Upper lobe of left lung (tissue), 6 donors: ENCODE data around the gene DGKB. TPM values are rescaled to one million over a fixed set of nuclear protein-coding genes. Genes with fewer than 3 reads are reported as not detected.

Experiments used
- ATAC-seq, 2 donors: fragments of 200-7000 bp; cut with Tn5 transposase; one replicate each; pipeline ENCODE4 v1.9.1; 2022; ENCODE audit warnings: mild to moderate bottlenecking in 2 of 2, moderate library complexity in 2 of 2; ENCODE audit not compliant: low FRiP score in 2 of 2
- DNase-seq, 2 donors: peaks; one replicate each; pipeline ENCODE4 v3.0.0-alpha.2; 2019 to 2020
- H3K27ac ChIP-seq, 4 donors: fragments of 200-600 bp; sonication (generic); one replicate each; pipeline ENCODE4 v1.5.1; 2016 to 2019
- H3K27me3 ChIP-seq, 4 donors: fragments of 200-600 bp; sonication (generic); one replicate each; pipeline ENCODE4 v1.5.1; 2017 to 2019
- H3K36me3 ChIP-seq, 4 donors: fragments of 200-600 bp; sonication (generic); one replicate each; pipeline ENCODE4 v1.5.1; 2016 to 2019
- H3K4me1 ChIP-seq, 4 donors: fragments of 200-600 bp; sonication (generic); one replicate each; pipeline ENCODE4 v1.5.1; 2018 to 2019
- H3K4me3 ChIP-seq, 4 donors: fragments of 200-600 bp; sonication (generic); one replicate each; pipeline ENCODE4 v1.5.1; 2017 to 2019; ENCODE audit warnings: mild to moderate bottlenecking in 2 of 4, moderate library complexity in 1 of 4
- H3K9me3 ChIP-seq, 4 donors: fragments of 200-600 bp; sonication (generic); one replicate each; pipeline ENCODE4 v1.5.1; 2018 to 2019
- EP300 ChIP-seq, 4 donors: sonication (generic); formaldehyde crosslinking; IDR thresholded peaks; one replicate each; pipeline ENCODE4 v1.5.1; 2017; ENCODE audit warnings: antibody characterized with exemption in 4 of 4, control low read depth in 2 of 4
- POLR2A ChIP-seq, 4 donors: fragments of 450-650 bp; IDR thresholded peaks; one replicate each; pipeline ENCODE4 v1.5.1; 2016 to 2017; ENCODE audit warnings: antibody characterized with exemption in 4 of 4, mild to moderate bottlenecking in 2 of 4
- POLR2AphosphoS5 ChIP-seq, 2 donors: sonication (generic); formaldehyde crosslinking; IDR thresholded peaks; one replicate each; pipeline ENCODE4 v1.5.1; 2017; ENCODE audit warnings: antibody characterized with exemption in 2 of 2
- WGBS, 2 donors: methylation state at CpG; one replicate each; pipeline ENCODE4 v1.1.5; 2017 to 2018; 5-methylcytosine and 5-hydroxymethylcytosine counted together
- total RNA-seq, 6 donors: library from RNA; depleted of rRNA in 4 of 6; stranded (reverse); fragments of >200 nt in 4 of 6; gene quantifications; one replicate each; pipeline versions ENCODE4 v1.1.0 to v1.2.1, GENCODE V29; 2016 to 2021
- TF ChIP-seq, protein P1 (sequence below), 6 experiments: fragments of 450-650 bp in 4 of 6; fragments of 200-600 bp in 2 of 6; sonication (generic) in 2 of 6; IDR thresholded peaks; one replicate each; pipeline ENCODE4 v1.5.1; 2016 to 2019; ENCODE audit warnings: antibody characterized with exemption in 6 of 6
- donor health status: DM: no; HTN: no; CAD: no; lungs with moderate emphysema.
- donor health status: DM: no; HTN: yes; CAD: no; lungs with severe emphysema.

DGKB gene
- total RNA-seq, 6 donors from 2014 or later = 0.09 to 0.30 (median 0.30) TPM; not detected in 3

DNA sequence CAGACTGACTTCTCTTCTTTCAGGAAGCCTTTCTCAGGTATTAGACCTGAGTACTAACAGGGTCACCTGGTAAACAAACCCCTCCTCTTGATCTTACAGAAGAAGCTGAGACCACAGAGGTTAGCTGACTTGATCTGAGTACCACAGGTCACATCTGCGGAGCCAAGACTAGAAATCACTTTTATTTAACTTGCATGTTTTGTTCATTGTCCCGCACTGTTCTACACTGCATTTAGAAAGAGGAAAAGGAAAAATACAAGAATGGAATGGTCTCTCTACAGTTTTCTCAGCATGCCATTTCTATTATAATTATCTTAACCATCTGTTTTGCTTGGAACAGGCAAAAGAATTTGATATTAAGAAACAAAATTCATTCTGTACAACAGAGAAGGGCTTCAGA is 667.5 kb downstream of the DGKB start:
- Histone ChIP-seq H3K27ac (no peak overlapping the region), H3K27me3 (no peaks in the 10 kb centered on the region), H3K9me3 (no peaks in the 10 kb centered on the region), H3K4me3 (no peak overlapping the region), H3K36me3 (no peaks in the 10 kb centered on the region), H3K4me1 (no peaks in the 10 kb centered on the region)
- no peak for DNase-seq
- ATAC-seq = no peak
- 60 to 68% methylated on average over 2 of the region's 2 CpGs for WGBS, 2 donors
- TF ChIP-seq, protein P1, sequence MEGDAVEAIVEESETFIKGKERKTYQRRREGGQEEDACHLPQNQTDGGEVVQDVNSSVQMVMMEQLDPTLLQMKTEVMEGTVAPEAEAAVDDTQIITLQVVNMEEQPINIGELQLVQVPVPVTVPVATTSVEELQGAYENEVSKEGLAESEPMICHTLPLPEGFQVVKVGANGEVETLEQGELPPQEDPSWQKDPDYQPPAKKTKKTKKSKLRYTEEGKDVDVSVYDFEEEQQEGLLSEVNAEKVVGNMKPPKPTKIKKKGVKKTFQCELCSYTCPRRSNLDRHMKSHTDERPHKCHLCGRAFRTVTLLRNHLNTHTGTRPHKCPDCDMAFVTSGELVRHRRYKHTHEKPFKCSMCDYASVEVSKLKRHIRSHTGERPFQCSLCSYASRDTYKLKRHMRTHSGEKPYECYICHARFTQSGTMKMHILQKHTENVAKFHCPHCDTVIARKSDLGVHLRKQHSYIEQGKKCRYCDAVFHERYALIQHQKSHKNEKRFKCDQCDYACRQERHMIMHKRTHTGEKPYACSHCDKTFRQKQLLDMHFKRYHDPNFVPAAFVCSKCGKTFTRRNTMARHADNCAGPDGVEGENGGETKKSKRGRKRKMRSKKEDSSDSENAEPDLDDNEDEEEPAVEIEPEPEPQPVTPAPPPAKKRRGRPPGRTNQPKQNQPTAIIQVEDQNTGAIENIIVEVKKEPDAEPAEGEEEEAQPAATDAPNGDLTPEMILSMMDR (IDR thresholded peaks at IDR 0.05) = no peak
- TF ChIP-seq POLR2AphosphoS5 (IDR thresholded peaks at IDR 0.05) = no peak

DNA sequence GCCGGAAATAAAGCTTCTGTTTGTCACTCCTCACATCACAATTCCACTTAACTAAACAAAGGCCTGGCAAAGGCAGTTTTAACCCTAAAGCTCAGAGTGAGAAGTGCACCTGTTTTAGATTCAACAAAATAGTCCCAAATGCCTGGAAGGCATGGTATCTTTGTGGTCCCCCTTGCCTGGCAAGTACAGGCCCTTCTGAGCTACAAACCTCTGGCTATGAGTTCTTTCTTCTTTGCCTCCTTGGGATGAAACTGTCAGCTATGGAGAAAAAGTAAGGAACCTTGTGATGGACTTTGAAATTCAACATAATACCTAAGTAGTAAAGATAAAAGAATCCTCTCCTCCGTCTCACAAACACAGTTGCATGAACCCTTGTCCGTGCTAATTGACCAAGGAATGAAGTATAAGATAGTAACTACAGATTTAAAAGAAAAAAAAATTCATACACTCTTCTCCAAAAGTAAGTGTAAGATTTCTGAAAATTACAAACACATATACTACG is 668.6 kb downstream of the DGKB start:
- ATAC-seq (no peak), DNase-seq (no peak)
- TF ChIP-seq, protein P1 (IDR thresholded peaks at IDR 0.05) = no peak
- no peak for TF ChIP-seq EP300 (IDR thresholded peaks at IDR 0.05)
- TF ChIP-seq POLR2AphosphoS5 (IDR thresholded peaks at IDR 0.05) = no peak
- WGBS, 2 donors = 62 to 71% methylated on average over 4 of the region's 4 CpGs
- Histone ChIP-seq H3K27ac (no peak overlapping the region), H3K36me3 (no peaks in the 10 kb centered on the region), H3K4me3 (no peak overlapping the region), H3K4me1 (no peaks in the 10 kb centered on the region), H3K27me3 (no peaks in the 10 kb centered on the region), H3K9me3 (no peaks in the 10 kb centered on the region)

DNA sequence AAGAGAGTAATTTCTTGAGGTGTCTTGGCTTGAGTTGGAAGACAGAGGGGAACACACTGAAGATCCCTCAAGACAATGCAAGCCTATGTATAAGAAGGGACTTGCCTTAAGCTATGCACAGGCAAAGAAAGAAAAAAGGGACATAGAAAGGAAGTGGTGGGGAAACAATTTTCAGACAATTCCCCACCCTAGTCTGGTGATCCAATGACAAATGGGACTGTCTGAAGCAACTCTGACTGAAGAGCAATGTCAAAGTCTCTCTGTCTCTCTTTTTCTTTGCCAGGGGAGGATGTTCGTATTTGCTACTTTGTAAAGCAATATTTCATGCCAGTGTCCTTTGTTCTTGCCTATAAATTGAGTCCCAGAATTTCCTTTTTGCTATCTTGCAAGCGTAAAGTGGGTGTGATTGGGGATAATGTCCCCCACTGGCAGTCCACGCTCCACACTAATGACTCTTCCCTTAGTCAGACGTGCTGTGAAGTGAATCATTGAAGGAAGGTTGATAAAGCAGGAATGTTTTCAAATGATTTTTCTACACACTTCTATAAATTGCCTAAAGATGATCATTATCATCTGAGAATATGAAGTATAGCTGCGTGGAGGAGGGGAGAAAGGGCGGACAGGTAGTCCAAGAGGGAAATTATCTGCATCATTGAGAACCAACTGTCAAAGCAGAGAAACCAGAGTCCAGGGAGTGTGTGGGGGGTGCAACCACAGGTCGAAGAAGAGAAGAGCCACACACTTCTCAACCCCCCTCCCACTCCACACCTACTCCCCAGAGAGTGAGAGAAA is 669.3 kb downstream of the DGKB start:
- WGBS, 2 donors = 69 to 70% methylated on average over 7 of the region's 7 CpGs

DNA sequence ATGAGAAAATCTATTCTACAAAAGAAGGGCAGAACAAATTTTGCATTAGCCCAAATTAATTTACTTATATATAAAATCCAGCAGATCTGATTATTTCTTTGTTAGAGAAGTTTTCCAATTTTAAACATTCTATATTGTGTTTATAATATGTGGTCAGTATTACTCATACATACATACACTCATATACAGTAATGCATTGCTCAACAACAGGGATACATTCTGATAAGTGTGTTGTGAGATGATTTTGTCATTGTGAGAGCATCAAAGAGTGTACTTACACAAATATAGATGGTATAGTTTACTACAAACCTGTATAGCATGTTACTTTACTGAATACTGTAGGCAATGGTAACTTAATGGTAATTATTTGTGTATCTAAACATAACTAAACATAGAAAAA is 673.5 kb downstream of the DGKB start:
- TF ChIP-seq EP300 (IDR thresholded peaks at IDR 0.05) = no peak
- TF ChIP-seq, protein P1 (IDR thresholded peaks at IDR 0.05) = no peak
- no peaks in the 10 kb centered on the region for H3K27me3 ChIP-seq
- H3K27ac ChIP-seq = no peak overlapping the region
- ATAC-seq (no peak), DNase-seq (no peak)
- H3K9me3 ChIP-seq = no peaks in the 10 kb centered on the region
- no peaks in the 10 kb centered on the region for H3K4me1 ChIP-seq
- H3K4me3 ChIP-seq = no peak overlapping the region
- H3K36me3 ChIP-seq = no peaks in the 10 kb centered on the region

More for the DNA sequence above, 669.3 kb downstream of the DGKB start:
- Histone ChIP-seq H3K9me3 (no peaks in the 10 kb centered on the region), H3K27me3 (no peaks in the 10 kb centered on the region), H3K4me1 (no peaks in the 10 kb centered on the region), H3K36me3 (no peaks in the 10 kb centered on the region), H3K27ac (no peak overlapping the region), H3K4me3 (no peak overlapping the region)
- TF ChIP-seq EP300 (IDR thresholded peaks at IDR 0.05) = no peak
- DNase-seq (no peak), ATAC-seq (no peak)

DNA sequence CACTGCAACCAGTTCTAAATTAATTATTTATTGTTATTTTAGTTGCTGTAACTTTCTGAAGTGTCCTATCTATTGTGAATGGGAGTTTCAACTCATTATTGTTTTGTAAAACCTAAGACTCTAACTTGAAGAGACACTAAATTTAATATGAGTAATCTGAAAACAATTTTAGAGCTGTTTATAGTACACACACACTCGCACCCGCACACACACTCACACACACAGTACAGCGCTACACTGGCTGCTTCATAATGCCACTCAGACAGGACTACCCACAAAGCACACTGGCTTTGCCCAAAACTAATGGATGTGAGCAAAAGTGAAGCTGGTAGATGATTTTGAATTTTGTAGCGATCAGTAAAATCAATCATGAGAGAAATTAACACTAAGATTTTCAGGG is 674.2 kb downstream of the DGKB start:
- ATAC-seq (no peak), DNase-seq (no peak)
- no peaks in the 10 kb centered on the region for H3K4me1 ChIP-seq
- no peaks in the 10 kb centered on the region for H3K9me3 ChIP-seq
- WGBS, 2 donors = 77 to 92% methylated on average over 4 of the region's 4 CpGs
- no peak overlapping the region for H3K4me3 ChIP-seq
- no peaks in the 10 kb centered on the region for H3K36me3 ChIP-seq
- no peak overlapping the region for H3K27ac ChIP-seq
- TF ChIP-seq EP300 (IDR thresholded peaks at IDR 0.05) = no peak
- no peak for TF ChIP-seq POLR2AphosphoS5 (IDR thresholded peaks at IDR 0.05)
- no peak for TF ChIP-seq POLR2A (IDR thresholded peaks at IDR 0.05)
- TF ChIP-seq, protein P1 (IDR thresholded peaks at IDR 0.05) = no peak
- H3K27me3 ChIP-seq = no peaks in the 10 kb centered on the region
